Mesodermal cell (in vitro differentiated cells): Measurements from ENCODE around the gene ATP11C.

Source experiments
- H3K27ac ChIP-seq: 2 replicates; pipeline ENCODE4 v1.7.0; 2013; ENCODE audit warnings: mild to moderate bottlenecking, low read depth, low read length, moderate library complexity; ENCODE audit not compliant: severe bottlenecking
- H3K36me3 ChIP-seq: 2 replicates; pipeline ENCODE4 v1.7.1; 2013; ENCODE audit warnings: mild to moderate bottlenecking, low read length, moderate library complexity; ENCODE audit not compliant: control insufficient read depth, insufficient read depth
- H3K4me1 ChIP-seq: one replicate; pipeline ENCODE4 v1.7.1; 2013; ENCODE audit warnings: mild to moderate bottlenecking, low read length; ENCODE audit not compliant: insufficient read depth, control insufficient read depth, poor library complexity, severe bottlenecking
- H3K4me3 ChIP-seq: 2 replicates; pipeline ENCODE4 v1.7.0; 2013; ENCODE audit warnings: low read length, control low read depth, mild to moderate bottlenecking; ENCODE audit not compliant: insufficient read depth, poor library complexity, severe bottlenecking; ENCODE audit errors: extremely low read depth
- H3K9me3 ChIP-seq: 2 replicates; pipeline ENCODE4 v1.7.1; 2013; ENCODE audit warnings: mild to moderate bottlenecking, low read length, moderate library complexity; ENCODE audit not compliant: control insufficient read depth
- WGBS, 2 experiments: methylation state at CpG; one replicate each; pipeline ENCODE4 v1.1.5; 2013; ENCODE audit warnings: missing lambda C conversion rate in 2 of 2; ENCODE audit not compliant: insufficient coverage in 2 of 2; 5-methylcytosine and 5-hydroxymethylcytosine counted together

ATP11C gene

DNA sequence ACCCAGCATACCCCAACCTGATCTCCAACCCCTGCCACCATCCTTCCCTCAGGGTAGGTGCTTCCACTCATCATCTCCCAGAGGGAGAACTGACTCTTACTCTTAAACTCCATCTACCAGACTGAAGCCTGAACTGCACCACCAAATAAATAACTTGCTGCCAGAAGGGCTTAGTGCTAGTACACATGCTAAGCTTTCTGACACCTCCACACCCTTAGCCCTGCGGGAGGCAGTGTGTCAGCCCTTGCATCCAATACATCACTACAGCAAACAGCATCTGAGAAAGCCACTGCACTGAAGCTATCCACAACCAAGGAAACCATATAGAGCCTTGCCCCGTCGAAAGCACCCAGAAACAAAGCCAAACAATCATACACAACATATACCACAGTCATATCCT is 156.3 kb downstream of the ATP11C start:
- H3K9me3 ChIP-seq, result no peaks in the 10 kb centered on the region
- H3K27ac ChIP-seq, result no peak overlapping the region
- WGBS, 2 experiments, result 100% methylated on average over 1 of the region's 3 CpGs
- H3K36me3 ChIP-seq, result peaks cover 32% of the 10 kb centered on the region
- no peak overlapping the region for H3K4me3 ChIP-seq
- no peaks in the 10 kb centered on the region for H3K4me1 ChIP-seq

DNA sequence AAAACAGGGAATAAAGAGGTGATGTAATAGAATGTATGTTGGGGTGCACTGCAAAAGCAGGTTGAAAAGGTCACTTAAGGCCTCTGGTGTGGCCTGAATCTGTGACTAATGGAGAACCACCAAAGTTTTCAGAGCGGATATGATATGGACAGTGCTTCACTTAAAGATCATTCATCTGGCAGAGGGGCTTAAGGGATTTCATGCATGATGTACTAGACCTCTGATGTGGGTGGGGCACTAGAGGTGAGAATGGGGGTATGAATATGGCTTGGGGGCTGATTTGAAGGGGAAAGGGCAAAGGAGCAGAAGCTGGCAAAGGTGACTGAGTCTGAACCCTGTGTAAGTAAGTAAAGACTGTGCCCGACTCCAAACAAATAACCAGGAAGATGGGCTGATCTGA is 162.5 kb downstream of the ATP11C start:
- no peaks in the 10 kb centered on the region for H3K9me3 ChIP-seq
- no peak overlapping the region for H3K4me3 ChIP-seq
- 80% methylated on average over 1 of the region's 2 CpGs; no CpG with 5 or more reads in 1 of the 2 experiments for WGBS, 2 experiments
- H3K36me3 ChIP-seq, result peaks cover 29% of the 10 kb centered on the region
- H3K27ac ChIP-seq, result no peak overlapping the region
- H3K4me1 ChIP-seq, result no peaks in the 10 kb centered on the region

DNA sequence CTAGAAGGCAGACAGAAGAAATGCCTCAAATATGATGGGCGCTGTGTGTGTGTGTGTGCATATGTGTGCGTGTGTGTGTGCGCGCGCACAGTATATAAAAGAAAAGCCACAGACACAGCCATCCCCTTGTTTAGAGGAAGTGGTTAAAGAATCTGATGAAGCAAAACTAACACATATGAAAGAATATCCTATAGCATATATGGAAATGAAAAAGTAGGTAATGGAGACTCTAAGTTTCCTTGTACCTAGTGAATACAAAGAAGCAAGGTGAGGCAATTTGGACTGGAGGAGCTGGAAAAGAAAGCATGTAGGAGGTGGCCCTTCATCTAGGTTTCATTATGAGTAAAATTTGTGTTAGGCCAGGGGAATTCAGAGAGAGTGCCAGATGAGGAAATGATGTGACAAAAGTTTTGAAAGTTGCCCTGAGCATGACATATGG is 166.3 kb downstream of the ATP11C start:
- Histone ChIP-seq H3K36me3 (peaks cover 8% of the 10 kb centered on the region), H3K27ac (no peak overlapping the region), H3K4me1 (no peaks in the 10 kb centered on the region), H3K9me3 (no peaks in the 10 kb centered on the region), H3K4me3 (no peak overlapping the region)
- no CpG with 5 or more reads among the region's 5 CpGs for WGBS, 2 experiments

DNA sequence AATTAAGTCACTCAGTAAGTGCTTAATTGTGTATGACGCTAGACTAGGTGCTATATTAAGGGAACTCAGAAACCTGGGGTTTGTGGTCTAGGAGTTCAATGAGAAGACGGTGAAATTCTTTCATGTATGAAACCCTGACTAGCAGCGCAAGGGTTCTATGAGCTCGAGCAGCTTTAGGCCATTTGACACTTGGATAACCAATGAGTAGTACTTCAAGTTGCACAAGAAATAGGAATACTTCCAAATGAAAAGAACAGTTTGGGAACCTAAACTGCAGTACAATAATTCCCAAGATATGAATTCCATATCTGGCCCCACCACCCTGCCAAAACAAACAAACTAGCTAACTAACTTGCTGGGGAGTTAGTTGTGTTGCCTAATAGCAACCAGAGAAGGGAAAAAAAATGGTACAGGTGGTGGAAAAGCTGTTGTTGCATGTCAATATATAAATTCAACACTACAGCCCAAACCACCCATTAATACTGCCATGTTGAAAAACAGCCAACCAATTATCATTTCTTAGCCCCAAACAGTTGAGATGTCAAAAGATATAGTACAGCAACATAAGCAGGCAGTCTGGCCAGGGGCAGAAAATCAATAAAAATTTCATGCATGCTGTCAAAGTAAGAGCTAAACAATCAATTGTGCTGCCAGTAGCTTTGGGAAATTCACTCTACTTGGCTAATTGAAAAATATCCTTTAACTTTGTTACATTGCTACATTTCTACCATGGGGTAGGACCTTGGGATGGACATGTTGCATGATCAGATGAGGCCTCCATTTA is 170.3 kb downstream of the ATP11C start:
- no peak overlapping the region for H3K27ac ChIP-seq
- H3K9me3 ChIP-seq, result no peaks in the 10 kb centered on the region
- peaks cover 8% of the 10 kb centered on the region for H3K36me3 ChIP-seq
- WGBS, 2 experiments, result 100% methylated on average over 1 to 2 of the region's 4 CpGs
- no peak overlapping the region for H3K4me3 ChIP-seq
- no peaks in the 10 kb centered on the region for H3K4me1 ChIP-seq

DNA sequence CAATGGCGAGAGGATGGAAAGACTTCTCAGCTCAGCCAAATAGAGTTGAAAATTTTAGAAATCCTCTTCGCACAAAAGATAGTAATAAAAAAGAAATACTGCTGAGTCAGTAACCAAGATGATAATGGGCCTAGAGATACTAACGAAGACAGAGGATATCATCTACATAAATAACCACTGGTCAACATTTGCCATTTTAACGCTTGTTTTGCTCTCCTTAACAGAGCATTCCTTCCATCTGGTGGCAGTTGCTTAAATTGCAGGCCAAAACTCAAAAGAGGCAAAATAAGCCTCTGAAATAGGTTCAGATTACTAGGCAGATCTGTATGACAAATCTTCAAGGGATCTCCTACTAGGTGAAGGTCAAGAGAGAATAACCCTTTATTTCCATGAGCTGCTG is 173.2 kb downstream of the ATP11C start:
- Histone ChIP-seq H3K4me1 (no peaks in the 10 kb centered on the region), H3K36me3 (peaks cover 15% of the 10 kb centered on the region), H3K9me3 (peaks cover 3% of the 10 kb centered on the region), H3K27ac (no peak overlapping the region), H3K4me3 (no peak overlapping the region)
- WGBS, 2 experiments, result 60% methylated on average over 2 of the region's 4 CpGs; no CpG with 5 or more reads in 1 of the 2 experiments

DNA sequence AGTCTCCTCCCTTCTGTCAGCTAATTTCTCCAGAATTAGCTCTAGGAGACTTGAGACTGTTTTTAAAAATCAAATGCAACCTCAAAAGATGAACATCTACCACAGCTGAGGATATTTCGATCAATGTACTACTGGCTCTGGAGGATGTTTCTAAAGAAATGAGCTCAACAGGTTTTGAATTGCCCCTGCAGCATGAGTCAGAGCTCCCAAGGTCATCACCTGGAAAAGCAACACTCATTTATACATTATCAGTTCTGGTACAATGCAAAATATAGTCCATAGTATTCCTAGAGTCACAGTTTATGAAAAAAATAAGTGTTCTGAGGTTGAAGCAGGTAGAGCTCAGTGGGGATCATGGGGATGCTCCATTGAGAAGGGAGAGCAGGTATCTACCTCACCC is 174.0 kb downstream of the ATP11C start:
- no peaks in the 10 kb centered on the region for H3K4me1 ChIP-seq
- H3K4me3 ChIP-seq, result no peak overlapping the region
- H3K36me3 ChIP-seq, result peaks cover 15% of the 10 kb centered on the region
- no peak overlapping the region for H3K27ac ChIP-seq
- no CpG with 5 or more reads among the region's 1 CpG for WGBS, 2 experiments
- H3K9me3 ChIP-seq, result peaks cover 11% of the 10 kb centered on the region

DNA sequence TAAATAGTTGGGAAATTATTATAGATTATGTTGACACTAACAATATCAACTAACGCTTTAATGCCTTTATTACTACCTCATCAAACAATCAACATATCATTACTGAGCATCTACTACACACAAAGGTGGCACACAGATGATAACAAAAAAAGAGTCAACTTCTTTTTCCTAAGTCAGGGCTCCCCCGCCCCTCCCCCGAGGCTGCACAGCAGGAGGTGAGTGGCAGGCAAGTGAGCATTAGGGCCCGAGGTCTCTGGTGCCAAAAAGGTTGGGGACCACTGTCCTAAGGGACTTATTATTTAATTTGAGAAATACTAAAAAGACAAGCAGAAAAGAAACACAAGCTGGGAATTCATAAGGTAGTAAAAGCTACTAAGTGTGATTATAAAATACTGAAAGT is 174.6 kb downstream of the ATP11C start:
- no peak overlapping the region for H3K4me3 ChIP-seq
- H3K4me1 ChIP-seq, result no peaks in the 10 kb centered on the region
- peaks cover 15% of the 10 kb centered on the region for H3K36me3 ChIP-seq
- H3K27ac ChIP-seq, result no peak overlapping the region
- no CpG with 5 or more reads among the region's 4 CpGs for WGBS, 2 experiments
- peaks cover 11% of the 10 kb centered on the region for H3K9me3 ChIP-seq

DNA sequence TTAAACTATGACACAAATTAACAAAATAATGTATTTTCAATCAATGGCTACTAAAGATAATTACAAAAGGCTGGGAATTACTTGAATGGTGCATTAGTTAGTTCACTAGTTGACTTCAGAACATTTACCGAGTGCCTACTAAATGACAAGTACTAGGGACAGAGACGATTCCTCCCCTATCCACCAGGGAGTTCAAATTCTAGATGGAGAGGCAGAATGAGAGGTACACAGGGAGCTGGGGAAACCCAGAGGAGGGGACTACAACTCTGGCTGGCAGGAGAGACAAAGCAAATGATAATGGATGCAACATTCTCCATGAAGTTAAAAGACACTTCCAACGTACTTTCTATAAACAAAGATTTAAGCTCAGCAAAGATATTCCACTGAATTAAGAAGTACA is 181.8 kb downstream of the ATP11C start:
- Histone ChIP-seq H3K27ac (no peak overlapping the region), H3K9me3 (peaks cover 11% of the 10 kb centered on the region), H3K4me1 (no peaks in the 10 kb centered on the region), H3K4me3 (no peak overlapping the region), H3K36me3 (peaks cover 8% of the 10 kb centered on the region)
- no CpG with 5 or more reads among the region's 3 CpGs for WGBS, 2 experiments

DNA sequence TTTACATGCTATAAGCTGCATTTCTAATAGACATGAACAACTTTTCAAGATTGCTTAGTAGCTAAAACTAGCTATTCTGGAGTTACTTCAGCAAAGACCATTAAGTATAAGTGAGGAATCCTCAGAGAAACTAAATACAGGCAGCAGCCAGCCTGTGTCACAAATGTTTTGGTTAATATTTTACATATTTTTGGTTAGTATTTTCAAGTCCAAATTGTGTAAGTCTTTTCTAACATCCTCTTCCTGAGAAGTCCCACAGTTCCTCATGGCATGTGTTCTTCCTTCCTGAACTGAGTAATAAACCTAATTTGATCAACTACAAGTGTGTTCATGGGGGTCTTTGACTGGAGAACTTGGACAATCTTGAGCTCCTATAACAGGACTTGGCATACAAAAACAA is 182.5 kb downstream of the ATP11C start:
- no peaks in the 10 kb centered on the region for H3K4me1 ChIP-seq
- H3K27ac ChIP-seq, result no peak overlapping the region
- peaks cover 9% of the 10 kb centered on the region for H3K9me3 ChIP-seq
- no peak overlapping the region for H3K4me3 ChIP-seq
- peaks cover 7% of the 10 kb centered on the region for H3K36me3 ChIP-seq

DNA sequence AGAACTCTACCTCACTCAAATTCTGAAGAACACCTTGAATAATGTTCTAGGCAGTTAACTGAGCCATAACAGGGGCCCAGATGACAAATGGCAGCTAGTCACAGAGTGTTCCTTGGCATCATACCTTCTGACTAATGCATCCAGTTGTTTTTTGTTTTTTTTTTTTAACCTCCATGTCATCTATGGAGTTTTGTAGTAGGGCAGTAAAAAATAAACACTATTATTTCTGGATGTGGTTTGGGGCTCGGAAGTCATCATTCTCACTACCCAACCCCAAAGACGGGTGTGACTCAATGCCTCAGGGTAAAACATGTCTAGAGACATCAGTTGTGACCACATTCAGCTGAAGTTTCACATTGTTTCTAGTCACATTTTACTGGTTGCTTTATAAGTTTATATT is 193.7 kb downstream of the ATP11C start:
- no CpG with 5 or more reads among the region's 2 CpGs for WGBS, 2 experiments
- Histone ChIP-seq H3K4me1 (no peaks in the 10 kb centered on the region), H3K36me3 (peaks cover 5% of the 10 kb centered on the region), H3K4me3 (no peak overlapping the region), H3K9me3 (no peaks in the 10 kb centered on the region), H3K27ac (no peak overlapping the region)

DNA sequence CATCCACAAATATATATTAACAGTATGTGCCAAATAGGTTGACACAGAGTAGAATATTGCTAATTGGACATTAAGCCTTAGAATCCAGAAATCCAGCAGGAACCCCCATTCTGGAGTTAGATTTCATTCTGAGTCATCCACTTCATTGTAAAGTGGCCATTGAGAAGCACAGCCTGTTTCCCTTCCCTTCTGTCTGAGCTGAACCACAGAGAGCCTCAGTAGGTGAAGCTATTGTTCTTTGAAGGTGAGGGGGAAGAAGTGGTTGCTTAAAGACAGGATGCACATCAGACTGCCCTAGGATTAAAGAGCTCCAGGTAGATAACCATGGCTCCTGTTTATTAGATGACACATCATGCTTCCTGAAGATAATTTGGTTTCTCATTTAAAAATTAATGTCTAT is 194.3 kb downstream of the ATP11C start:
- Histone ChIP-seq H3K27ac (no peak overlapping the region), H3K4me1 (no peaks in the 10 kb centered on the region)

More for the DNA sequence above, 194.3 kb downstream of the ATP11C start:
- no peak overlapping the region for H3K4me3 ChIP-seq
- H3K9me3 ChIP-seq, result no peaks in the 10 kb centered on the region
- H3K36me3 ChIP-seq, result peaks cover 8% of the 10 kb centered on the region
